Fibroblast of the aortic adventitia (primary cell): ENCODE data around the gene CCP110. TPM values are rescaled to one million over a fixed set of nuclear protein-coding genes. Genes with fewer than 3 reads are reported as not detected.

Experiments
- DNase-seq: peaks from one replicate; pipeline ENCODE4 v3.0.0-alpha.2; 2010; ENCODE audit warnings: low read depth
- H3K4me3 ChIP-seq: 2 replicates; pipeline ENCODE4 v1.5.1; 2011; ENCODE audit warnings: low read depth, mild to moderate bottlenecking, control low read depth, low read length, moderate library complexity
- CTCF ChIP-seq: IDR thresholded peaks from 2 replicates; pipeline ENCODE4 v1.5.1; 2011; ENCODE audit warnings: mild to moderate bottlenecking, low read length, control low read depth, inconsistent platforms; ENCODE audit not compliant: insufficient read depth
- total RNA-seq: library from RNA; depleted of rRNA; stranded (reverse); fragments of >200 nt; gene quantifications from 2 replicates; pipeline ENCODE4 v1.2.3, GENCODE V29; 2012; ENCODE audit warnings: low replicate concordance

The CCP110 gene
- total RNA-seq, result 6.5 and 23.3 TPM in 2 replicates

- peak within 1 kb of the TSS; percentile 99 for H3K4me3 ChIP-seq
- TF ChIP-seq CTCF, result no peak
- DNase-seq, result peak; percentile 95
These were observed at the start of gene CCP110 for GRCh38 chr16:19523559-19524355. CCP110 (plus strand) TSS chr16:19523942; CDS start chr16:19527882, 3,940 bp downstream.

GRCh38 chr16:19474617-19475016 is 49.1 kb upstream of the CCP110 start:
- TF ChIP-seq CTCF, result no peak
- DNase-seq, result no peak
- no peak overlapping the region for H3K4me3 ChIP-seq

- no peak overlapping the region for H3K4me3 ChIP-seq
- TF ChIP-seq CTCF, result no peak
- DNase-seq, result no peak
These were observed 45.2 kb upstream of the CCP110 start for GRCh38 chr16:19478505-19478904.

- no peak for TF ChIP-seq CTCF
- no peak overlapping the region for H3K4me3 ChIP-seq
- DNase-seq, result no peak
These were observed 44.4 kb upstream of the CCP110 start for GRCh38 chr16:19479302-19479721.

GRCh38 chr16:19481296-19481695 is 42.4 kb upstream of the CCP110 start:
- H3K4me3 ChIP-seq, result no peak overlapping the region
- TF ChIP-seq CTCF, result no peak
- DNase-seq, result peak; percentile 8

GRCh38 chr16:19481769-19482168 is 42.0 kb upstream of the CCP110 start:
- H3K4me3 ChIP-seq, result no peak overlapping the region
- no peak for DNase-seq
- TF ChIP-seq CTCF, result no peak
